A673 (cell line): ENCODE measurements around the gene BMF.
"Not testable (repeated sequence)": the region's sequence is repeated elsewhere in the genome, so short reads cannot be mapped to it uniquely, and the experiment has no call there.

Experiments
- CTCF ChIP-seq: fragments of 300-800, 200-600 bp; sonication (generic); conservative IDR thresholded peaks from 2 replicates; pipeline ENCODE4 v1.5.1; 2017; ENCODE audit warnings: low read depth, mild to moderate bottlenecking, antibody characterized with exemption, low read length, moderate library complexity, mixed read lengths
- EZH2 ChIP-seq: fragments of 200-600 bp; sonication (generic); IDR thresholded peaks from 2 replicates; pipeline ENCODE4 v1.6.1; 2017; ENCODE audit warnings: borderline replicate concordance, low read depth, mild to moderate bottlenecking, mixed read lengths, antibody characterized with exemption, low read length; ENCODE audit not compliant: poor library complexity, severe bottlenecking

DNA sequence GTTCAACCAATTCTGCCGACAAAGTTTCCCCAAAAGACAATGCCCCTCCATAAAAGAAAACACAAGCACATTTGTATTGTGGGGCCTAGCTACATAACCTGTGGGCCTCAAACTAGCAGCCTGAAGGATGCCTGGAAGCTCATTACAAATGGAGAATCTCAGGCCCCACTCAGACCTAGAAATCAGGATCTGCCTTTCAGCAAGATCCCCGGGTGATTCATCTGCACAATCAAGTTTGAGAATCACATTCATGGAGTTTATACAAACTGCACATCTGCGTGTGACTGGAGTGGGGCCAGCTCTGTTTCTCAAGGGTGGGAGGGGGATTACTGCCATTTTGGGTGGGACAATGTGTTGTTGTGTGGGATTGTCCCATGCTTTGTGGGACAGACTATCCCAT, 15.7 kb upstream of the BMF start:
- not testable (repeated sequence) for TF ChIP-seq CTCF, EZH2
